Posterior vena cava (tissue), 2 donors: Measurements from ENCODE around the gene CLTB. TPM values are rescaled to one million over a fixed set of nuclear protein-coding genes. Genes with fewer than 3 reads are reported as not detected.

Source experiments
- DNase-seq: peaks from one replicate; pipeline ENCODE4 v3.0.0-alpha.2; 2020; ENCODE audit warnings: low spot score
- intact Hi-C, 2 donors: fragments of 100-400 bp; cut with DNase I; formaldehyde crosslinking; loops; one replicate each; pipeline versions ENCODE4 v1.14.1 to v1.14.2; 2022 to 2023
- microRNA-seq, 2 donors: library from miRNA; unstranded; fragments of <30 nt; microRNA quantifications; one replicate each; pipeline ENCODE4 v1.2.0, GENCODE V29; 2020 to 2021; ENCODE audit warnings: borderline microRNAs expressed in 2 of 2
- total RNA-seq, 2 donors: library from RNA; stranded (reverse); fragmentation: NEBNext Ultra II Directional; extraction: Animal tissue kit (Norgen Biotek cat#: 25700); gene quantifications; one replicate each; pipeline ENCODE4 v1.2.1, GENCODE V29; 2021
- donor health status: DM: yes; HTN: yes; CAD: no.
- donor health status: DM: yes; HTN: yes; CAD: no.

The CLTB gene
- total RNA-seq, 2 donors from 2014 or later, result 147 to 179 TPM

DNA sequence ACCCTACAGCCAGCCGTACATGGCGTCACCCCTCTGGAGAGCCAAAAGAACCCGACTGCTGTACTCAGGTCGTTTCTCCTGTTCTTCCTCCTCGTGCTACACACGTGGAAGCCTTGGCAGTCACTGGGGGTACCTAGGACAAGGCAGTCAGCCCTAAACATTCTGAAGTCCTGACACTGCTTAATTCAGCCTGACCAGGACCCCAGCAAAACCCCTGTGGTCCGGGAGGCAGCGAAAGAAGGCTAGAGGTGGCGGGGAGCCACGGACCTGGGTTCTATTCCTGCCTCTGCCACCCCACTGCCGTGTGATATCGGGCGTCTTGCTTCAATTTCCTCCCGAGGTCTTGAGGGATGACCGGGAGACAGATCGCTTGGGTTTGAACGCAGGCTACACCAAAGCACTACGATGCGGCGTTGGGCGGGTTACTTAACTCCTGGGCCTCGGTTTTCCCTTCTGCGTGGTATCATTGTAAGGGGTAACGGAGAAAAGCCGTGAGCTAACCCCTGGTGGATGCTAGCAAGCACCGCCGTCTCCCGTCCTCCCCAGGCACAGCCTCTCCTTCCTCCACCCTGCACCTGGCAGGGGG, 51.5 kb downstream of the CLTB start:
- DNase-seq, result no peak
- intact Hi-C loops, result no loop called here

DNA sequence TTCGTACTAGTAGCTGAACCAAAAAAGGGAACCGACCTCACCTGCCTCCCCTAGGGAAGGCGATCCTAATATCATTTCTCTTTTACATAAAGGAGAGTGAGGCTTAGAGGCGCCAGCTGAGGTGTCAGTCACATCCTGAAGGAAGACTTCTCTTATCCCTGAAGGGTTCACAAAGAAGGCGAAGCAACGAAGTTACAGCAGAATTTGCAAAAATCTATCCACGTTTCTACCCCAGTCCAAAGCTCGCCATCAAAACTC, 54.2 kb downstream of the CLTB start:
- no peak for DNase-seq
- intact Hi-C loops, result no loop called here

DNA sequence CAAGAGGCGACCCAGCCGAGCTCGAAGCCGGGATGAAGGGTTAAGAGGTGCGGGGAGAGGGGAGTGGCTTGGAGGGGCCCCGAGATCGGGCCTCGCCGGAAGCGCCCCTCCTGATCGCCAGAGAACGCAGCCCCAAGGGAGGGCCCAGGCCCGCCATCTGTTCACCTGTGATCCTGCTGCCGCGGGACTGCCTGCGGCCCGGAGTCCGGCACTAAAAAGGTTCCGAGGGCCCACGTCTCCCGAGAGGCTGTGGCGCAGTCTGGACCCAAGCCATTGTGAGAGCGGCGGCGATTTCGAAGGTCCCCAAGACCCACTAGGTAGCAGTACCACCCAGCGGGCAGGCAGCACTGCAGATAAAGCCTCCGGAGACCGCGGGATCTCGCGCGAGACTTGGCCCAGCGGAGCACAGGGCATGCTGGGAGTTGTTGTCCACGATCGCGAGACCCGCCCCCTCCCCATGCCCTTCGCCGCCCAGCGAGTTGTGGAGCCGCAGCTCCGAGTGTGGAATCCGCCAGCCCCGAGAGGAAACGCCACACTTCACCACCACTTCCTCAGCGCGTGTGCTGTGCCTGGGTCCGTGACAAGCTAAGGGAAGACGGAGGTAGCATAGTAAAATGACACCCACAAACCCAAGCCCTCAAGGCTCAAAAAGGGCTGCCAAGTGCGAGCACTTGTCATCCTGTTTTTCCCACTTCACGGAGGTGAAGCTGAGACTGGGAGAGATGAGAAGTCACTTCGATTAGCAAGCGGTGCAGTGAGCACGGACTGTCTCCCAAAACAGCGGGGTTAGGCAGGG, 54.7 kb downstream of the CLTB start, which contains the start of gene KIAA1191:
KIAA1191 (minus strand) TSS at position 328 of the 796 bp plus-strand sequence. CDS start 2,256 bp downstream, outside the sequence.
- intact Hi-C loops, result no loop called here
- DNase-seq, result peak; percentile 98

DNA sequence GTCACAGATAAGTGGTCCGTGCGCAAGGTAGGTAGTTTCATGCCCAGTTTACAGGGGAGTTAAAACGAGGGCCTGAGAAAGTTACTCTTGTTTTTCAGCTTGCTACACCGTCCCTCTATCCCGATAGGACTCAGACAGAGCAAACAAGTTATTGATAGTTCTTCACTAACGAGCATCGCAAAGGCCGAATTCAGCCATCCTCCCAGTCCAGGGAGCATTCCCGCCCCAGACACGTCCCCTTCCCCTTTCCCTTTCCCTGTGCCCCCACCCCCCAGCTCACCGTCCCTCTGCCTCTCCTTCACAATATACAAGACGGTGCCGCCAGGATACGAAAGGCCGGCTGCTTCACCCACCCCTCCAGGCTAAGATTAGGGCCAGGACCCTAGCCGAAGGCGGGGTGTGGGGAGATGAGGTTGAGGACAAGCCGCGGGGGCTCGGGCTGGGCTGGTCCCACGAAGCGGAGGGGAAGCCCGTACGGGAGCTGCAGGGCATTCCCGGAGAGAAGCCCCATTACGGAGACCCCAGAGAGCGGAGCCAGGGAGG, 55.4 kb downstream of the CLTB start:
- DNase-seq, result no peak
- intact Hi-C loops, result no loop called here

- intact Hi-C loops, result no loop called here
Measured at GRCh38 chr5:176359658-176360057, 56.7 kb downstream of the CLTB start.

GRCh38 chr5:176356179-176356566, 60.2 kb downstream of the CLTB start:
- intact Hi-C loops, result no loop called here
- DNase-seq, result no peak

More at GRCh38 chr5:176359658-176360057, 56.7 kb downstream of the CLTB start:
- DNase-seq, result no peak

GRCh38 chr5:176355400-176356178, 60.8 kb downstream of the CLTB start:
- intact Hi-C loops, result no loop called here
- no peak for DNase-seq

- intact Hi-C loops, result no loop called here
- no peak for DNase-seq
Measured at GRCh38 chr5:176353533-176353932, 62.8 kb downstream of the CLTB start.

DNA sequence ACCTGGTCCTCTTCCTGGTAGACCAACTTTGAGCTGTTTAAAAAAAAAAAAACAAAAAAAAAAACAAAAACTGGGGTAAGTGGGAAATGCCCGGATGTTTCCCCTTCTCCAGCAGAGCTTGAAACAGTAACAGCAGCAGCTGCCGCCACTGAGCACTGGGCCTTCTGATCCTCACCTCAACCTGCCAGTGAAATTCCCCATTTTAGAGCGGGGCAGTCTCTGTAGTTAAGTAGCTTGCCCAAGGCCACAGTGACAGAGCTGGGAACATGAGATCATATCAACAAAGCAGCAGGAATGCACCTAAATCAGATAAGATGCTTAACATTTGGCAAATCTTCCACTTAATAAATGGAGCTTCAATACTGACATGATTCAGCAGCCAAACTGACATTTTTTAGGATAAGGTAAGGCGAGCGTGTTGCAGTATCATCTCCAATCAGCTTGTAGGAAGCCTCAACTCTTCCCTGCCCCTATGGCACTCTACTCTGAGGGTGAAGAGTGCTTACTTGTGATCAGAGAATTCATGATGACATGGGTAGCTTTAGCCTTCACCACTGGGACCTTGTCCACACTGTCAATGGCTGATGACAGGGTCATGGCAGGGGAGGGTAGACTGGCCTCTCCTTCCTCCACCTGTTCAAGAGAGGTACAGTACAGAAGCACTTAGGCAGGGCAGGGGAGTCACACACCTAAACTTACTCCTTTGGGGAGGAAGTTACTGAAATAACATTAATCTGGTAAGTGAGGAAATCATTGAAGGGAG, 64.0 kb downstream of the CLTB start:
- intact Hi-C loops, result no loop called here
- DNase-seq, result no peak

DNA sequence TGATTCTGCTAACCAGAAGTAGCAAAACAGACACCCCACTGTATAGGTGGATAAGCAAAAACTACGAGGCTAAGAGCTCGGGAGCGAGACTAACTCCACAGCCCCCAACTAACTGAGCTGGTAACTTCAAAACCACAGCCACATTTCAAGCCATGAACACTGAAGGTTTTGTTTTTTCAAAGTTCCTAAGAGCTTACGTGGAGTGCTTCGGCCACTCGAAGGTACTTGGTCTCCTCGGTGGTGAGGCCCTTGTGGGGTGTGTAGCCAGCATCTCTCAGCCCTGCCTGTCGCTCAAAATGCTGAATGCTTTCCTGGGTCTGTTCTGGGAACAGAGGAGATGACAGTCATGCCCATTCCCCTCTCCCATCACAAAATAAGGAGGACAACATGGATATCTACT, 65.9 kb downstream of the CLTB start:
- DNase-seq, result no peak
- intact Hi-C loops, result no loop called here

- no peak for DNase-seq
- intact Hi-C loops, result no loop called here
Measured at GRCh38 chr5:176342766-176343458, 73.4 kb downstream of the CLTB start.

Small RNA genes lying within 50 kb of the gene (microRNA-seq; reads per million reads assigned to microRNA genes)
- gene MIR1271, result 6.8 to 13.6 reads per million in 2 donors

Other genes starting within 250 kb of the CLTB start
- 10 to 100 TPM in 1 of 2 donors, 1 to 10 TPM in 1; 8.3 to 10.9 TPM for gene SIMC1, start 178.1 kb downstream of the CLTB start, total RNA-seq
- 10 to 100 TPM; 80.9 to 90.2 TPM for gene KIAA1191, start 54.8 kb downstream of the CLTB start, total RNA-seq
- gene ARL10, start 51.1 kb downstream of the CLTB start, total RNA-seq, result 10 to 100 TPM; 12.4 to 15.2 TPM
- gene NOP16, start 27.9 kb downstream of the CLTB start, total RNA-seq, result 10 to 100 TPM; 17.5 to 18.1 TPM
- gene HIGD2A, start 27.8 kb downstream of the CLTB start, total RNA-seq, result 10 to 100 TPM; 66.9 to 90.4 TPM
- gene FAF2, start 31.8 kb upstream of the CLTB start, total RNA-seq, result 10 to 100 TPM; 27.3 to 27.7 TPM
- gene RNF44, start 120.9 kb upstream of the CLTB start, total RNA-seq, result 10 to 100 TPM; 16.2 to 16.6 TPM
- under 1 TPM in 1 of 2 donors, not detected in 1; 0.14 TPM for gene CDHR2, start 132.8 kb upstream of the CLTB start, total RNA-seq
- gene GPRIN1, start 193.6 kb upstream of the CLTB start, total RNA-seq, result 1 to 10 TPM in 1 of 2 donors, under 1 TPM in 1; 0.37 to 1.1 TPM
- not detected for gene SNCB, start 214.0 kb upstream of the CLTB start, total RNA-seq
- gene EIF4E1B, start 214.1 kb upstream of the CLTB start, total RNA-seq, result not detected
- gene TSPAN17, start 230.9 kb upstream of the CLTB start, total RNA-seq, result 10 to 100 TPM; 15.7 to 18.5 TPM